HG02623 (cell line): ENCODE measurements around the gene FGGY.

Experiments used
- ATAC-seq: cut with Tn5 transposase; IDR thresholded peaks from one replicate; pipeline ENCODE4 v1.9.1; 2021; ENCODE audit warnings: moderate library complexity; ENCODE audit not compliant: unreplicated experiment

FGGY gene

DNA sequence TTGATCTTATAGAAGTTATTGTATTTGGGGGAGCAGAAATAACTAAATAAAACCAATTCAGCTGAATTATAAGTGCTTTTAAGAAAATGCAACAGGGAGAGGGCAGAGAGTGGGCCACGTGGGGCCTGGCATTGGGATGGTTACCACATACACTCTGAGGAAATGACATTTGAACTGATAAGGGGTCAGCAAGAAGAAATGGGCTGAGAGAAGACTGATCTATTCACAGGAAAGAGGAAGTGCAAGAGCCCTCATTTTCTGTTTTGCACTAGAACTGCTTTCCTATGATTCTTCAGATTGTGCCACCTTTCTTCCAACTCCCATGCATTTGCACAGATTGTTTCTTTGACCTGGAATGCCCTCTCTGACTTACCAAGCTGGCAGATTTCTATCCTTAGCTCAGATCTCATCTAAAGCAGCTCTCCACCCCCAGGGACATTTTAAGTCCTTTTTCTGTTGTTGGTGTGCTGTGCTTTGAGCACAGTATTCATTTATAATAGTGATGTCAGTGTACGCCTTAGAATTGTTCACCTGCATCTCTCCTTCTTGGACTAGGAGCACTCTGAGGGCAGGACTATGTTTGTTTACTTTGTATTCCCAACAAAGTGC, 115.9 kb downstream of the FGGY start:
- ATAC-seq, result no peak

DNA sequence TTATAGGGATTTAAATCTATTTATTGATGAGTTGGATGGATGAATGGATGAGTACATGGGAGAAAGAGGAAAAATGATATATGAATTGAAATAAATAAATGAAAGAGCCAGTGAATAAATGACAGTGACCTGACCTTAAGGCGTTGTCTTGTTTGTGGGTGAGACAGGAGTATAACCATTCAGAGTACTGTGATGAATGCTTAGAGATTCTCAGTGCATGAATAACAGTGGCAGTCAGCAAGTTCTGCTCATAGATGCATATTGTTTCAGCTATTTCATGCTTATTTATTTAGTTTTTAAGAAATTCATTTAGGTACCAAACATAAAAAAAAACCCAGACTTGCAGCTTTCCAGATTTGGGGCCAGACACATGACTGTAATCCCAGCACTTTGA, 116.4 kb downstream of the FGGY start:
- ATAC-seq, result no peak

DNA sequence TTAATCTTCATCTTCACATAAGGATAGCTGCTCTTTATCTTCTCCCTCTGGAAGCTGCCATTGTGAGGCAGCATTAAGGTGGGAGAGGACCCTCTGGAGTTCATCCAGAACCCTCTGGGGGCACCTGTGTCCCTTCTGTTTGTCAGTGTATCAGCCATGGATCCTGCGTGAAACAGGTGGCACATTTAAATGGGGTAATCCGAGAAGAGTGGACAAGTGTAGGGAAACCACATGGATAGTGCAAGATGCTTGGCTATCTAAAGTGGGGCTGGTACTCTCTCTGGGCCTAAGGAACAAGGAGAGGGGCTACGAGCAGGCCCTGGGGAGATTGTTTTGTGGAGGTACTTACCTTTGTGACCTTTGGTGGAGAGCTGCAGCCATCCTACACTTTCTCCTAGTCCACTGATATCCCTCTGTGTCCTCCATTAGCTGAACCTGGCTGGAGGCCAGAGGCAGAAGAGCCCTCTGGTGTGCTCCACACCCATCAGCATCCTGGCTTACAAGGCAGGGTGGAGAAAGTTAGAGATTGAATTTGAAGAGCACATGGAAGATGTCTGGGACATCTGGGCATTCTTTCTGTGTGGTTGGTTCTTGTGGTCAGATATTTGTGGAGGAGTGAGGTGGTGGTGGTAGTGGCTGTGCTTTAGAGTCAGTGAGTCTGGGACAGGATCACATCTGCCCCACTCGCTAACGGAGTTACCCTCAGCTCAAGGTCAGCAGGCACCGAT, 117.7 kb downstream of the FGGY start:
- ATAC-seq, result no peak

DNA sequence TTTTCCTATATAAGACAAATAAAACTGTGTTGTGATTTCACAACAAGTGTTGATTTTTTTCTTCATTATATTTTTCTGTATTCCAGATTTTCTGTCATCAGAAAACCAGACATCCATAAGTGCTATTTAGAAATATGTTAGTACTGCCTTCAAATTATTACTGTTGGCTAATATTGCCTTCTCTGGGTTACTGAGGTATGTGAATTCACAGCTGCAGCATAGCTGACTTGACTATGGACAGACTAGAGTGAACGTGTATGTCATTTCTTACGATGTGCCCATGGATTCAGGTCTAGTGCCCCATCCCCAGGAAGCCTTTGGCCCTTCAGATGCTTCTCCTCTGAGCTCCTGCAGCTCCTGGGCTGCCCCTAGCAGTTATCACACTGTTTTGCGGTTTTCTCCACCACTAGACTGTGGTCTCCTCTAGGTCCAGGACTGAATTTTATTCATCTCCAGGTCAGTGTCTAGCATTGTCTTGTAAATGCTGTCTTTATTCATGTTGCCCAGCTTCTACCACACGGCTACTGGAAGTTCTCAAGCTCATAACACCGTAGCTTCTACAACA, 118.5 kb downstream of the FGGY start:
- ATAC-seq, result no peak

DNA sequence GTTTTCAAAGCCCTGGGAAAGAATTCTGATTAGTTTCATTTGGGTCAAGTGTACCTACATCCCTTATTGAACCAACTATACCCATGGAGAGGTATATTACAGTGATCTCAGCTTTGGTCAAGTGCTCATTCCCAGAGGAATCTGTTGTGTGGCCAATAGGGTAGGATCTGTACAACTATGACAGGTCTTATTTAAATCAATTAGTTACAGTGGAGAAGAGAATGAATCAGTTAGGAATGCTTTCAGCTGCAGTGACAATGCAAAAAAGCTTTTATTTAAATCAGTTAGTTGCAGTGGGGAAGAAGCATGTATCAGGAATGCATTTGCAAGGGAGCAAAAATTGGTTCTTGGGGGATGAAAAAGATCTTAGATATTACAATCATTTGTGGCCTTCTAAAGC, 119.0 kb downstream of the FGGY start:
- ATAC-seq, result no peak

DNA sequence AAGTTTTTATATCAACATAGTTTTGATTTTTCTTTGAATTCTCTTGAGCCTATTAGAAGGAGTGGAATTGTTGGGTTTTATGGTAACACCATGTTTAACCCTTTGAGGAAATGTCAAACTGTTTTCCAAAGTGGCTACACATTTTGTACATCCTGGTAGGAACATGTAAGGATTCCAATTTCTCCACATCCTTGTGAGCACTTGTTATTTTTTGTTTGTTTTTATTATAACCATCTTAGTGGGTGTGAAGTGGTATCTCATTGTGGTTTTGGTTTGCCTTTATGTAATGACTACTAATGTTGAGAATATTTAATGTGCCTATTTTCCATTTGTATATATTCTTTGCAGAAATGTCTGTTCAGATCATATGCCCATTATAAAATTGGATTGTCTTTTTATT, 120.5 kb downstream of the FGGY start:
- no peak for ATAC-seq

DNA sequence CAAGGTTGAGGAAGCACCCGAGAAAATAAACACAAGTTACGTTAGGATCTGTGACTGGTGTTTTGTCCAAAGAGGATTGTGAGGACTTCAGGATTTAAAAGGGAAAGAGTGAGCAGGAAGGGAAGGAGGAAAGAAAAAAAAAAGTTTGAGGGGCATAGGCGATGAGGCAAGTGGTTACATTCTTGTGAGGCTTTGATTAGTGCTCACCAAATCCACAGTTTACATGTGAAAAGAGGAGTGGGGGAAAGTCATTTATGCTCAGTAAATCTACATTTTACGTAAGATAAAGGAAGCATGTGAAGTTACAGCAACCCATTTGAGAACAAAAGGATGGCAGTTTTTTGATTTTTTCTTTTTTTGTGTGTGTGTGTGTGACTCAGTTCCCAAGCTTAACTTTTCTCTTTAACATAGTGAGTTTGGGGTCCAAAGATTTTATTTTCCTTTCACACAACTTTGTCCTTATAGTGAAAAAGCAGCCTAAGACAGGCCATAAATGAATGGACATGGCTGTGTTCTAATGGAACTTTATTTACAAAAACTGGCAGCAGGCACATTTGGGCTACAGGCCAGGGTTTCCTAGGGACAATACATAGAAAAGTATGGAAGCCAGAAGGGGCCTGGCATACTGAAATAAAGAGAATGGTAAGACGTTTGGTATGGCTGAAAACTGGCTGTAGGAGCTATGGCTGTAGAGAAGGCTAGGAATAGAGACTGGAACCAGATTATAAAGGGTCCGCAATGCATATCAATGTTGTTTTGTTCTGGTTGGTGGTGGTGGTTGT, 121.7 kb downstream of the FGGY start:
- ATAC-seq, result no peak

DNA sequence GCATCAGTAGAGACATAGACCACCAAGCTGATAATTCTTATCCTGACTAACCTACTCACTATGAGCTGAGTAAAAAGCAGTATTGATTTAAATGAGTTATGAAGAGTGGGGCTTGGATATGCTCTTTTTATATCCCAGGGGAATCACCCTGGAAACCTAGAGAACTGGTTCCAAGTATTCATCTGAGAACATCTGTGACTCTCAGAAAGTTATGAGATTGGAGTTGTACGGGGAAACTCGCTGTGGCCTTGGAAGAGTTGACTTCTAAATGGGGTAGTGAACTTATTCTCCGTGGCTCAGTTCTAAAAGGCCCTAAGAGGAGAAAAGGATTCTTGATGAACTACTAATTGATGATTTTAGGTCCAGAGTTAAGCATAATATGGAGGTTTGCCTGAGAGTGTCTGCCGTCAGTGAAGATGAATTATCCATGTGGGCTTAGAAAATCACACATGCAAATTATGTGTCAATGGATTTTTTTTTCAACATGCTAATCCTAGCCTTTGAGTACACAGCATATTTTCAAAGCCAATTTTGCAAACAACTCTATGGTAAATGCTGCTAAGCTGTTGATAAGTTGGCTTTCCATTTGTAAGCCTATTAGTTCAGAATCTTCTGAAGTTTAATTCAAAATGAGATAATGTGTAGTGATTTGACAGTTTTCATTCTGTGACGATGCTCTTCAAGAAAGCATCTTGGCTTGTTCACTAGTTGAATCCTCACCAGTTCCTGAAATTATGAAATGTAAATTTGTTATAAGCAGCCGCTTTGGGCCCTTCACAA, 122.7 kb downstream of the FGGY start:
- ATAC-seq, result no peak

DNA sequence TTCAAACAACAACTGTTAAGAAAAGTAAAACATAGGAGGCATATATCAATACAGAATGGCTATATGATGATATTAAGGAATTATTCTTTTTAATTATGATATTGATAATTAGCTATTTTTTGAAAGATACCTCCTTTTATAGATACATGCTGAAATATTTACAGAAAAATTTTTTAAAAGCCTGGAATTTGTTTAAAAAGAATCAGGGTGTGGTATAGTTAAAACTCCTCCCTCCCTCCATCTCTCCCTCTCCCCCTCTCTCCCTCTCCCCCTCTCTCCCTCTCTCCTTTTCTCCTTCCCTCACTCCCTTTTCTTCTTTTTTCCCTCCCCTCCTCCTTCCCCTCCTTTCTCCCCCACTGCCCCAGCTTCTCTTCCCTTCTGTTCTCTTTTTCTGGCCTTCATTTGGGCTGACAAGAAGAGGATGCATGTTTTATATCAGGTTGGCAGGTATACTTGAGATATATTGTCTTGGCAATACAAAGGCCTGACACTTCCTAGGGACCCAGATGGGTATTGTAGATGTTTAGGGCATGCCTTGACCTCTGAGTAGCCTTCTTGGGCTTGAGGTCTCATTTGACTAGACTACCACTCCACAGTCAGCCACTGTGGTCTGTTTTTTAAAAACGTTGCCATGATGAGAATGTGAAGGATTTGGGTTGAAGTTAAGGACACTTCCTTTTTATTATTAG, 124.5 kb downstream of the FGGY start:
- no peak for ATAC-seq

DNA sequence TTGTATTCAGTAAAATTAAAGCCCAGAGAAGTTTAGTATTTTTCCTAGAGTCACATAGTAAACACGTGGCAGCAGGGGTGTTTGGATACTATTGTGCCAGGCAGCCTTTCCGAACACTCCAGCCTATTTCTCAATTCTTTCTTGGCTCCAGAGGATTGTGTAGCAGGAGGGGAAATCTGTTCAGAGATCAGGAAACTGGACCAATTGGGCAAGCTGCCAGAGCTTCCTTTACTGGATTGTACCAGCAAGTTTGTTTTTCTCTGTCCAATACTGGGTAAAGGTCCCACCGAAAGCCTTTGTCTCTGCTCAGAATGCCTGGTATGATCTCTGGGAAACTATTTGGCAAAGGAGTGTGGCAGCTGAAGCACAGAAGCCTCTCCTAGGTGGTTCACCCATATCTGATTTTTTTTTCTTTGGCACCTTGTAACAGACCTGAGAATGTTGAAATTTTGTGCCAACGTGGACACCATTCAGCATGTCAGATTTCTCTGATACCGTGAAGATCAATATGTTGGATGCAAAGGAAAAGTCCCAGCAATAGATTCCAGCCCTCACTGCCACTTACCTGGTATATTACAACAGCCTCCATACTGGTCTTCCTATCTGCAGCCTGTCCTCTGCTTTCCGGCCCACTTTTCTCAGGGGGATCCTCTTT, 126.2 kb downstream of the FGGY start:
- no peak for ATAC-seq

DNA sequence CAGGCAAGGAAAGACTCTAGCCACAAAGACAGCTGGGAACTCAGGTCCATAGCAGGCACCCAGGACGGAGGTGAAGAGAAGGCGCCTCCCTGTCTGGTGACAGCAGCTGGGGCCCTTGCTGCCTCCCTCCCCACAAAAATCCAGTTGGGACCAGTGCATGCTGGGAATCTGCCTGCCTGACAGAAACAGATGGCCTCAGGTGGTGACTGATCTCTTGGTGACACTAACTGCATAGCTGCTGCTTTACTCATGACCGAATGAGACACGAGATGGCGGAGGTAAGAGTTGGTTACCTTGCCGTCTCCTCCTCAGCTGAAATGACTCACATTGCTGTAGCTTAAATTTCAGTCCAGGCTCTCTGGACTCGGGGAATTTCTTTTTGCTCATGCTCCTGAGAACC, 130.3 kb downstream of the FGGY start:
- ATAC-seq, result no peak

DNA sequence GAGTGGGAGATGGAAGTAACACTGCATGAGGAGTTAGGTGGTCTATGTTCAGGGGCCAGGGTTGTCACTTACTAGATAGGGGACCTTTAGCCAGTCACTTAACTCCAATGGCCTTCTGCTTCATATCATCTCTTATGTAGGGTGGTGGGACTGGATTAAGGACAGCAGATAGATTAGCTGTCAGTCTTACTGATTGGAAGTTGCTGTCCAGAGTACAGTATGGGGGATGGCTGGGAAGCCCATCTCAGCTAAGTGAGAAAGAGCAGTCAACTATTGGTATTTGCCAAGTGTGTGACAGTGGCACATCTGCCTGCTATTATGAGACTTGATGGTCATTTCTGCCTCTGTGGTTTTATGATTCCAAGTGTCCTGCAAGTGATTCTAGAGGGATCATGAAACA, 130.9 kb downstream of the FGGY start:
- ATAC-seq, result no peak

DNA sequence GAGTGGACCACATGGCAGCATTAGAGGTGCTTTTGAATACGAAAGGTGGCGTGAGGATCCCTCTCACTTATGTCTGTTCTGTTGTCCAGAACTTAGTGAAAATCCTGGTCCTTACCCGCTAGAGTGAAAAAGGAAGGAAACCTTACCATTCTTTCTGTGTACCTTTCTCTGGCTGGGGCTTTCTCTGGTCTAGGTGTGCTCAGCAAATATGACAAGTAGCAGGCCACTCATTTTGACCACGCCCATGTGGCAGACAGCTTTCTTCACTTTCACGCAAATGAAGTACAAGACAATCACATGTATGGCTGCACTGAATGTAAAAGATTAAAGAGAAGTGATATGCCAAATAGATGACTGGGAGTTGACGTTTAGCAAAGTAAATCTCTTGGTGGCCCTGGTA, 131.9 kb downstream of the FGGY start:
- no peak for ATAC-seq

DNA sequence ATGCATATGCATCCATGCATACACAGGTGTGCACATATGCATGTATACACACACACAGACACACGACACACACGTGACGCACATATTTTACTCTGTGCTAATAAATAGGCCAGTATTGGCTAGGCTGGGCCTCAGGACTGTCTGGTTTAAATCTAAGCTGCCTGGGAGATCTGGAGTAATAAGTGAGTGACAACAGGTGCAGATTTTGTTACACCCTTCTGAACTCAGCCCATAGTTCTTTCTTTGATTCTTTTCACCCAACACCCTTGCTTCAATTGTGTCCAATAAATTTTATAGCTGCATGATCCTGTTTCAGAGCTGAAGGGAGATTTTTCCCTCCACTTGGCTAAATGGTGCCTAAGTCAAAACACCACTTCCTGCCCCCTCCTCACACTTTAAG, 132.8 kb downstream of the FGGY start:
- ATAC-seq, result no peak

DNA sequence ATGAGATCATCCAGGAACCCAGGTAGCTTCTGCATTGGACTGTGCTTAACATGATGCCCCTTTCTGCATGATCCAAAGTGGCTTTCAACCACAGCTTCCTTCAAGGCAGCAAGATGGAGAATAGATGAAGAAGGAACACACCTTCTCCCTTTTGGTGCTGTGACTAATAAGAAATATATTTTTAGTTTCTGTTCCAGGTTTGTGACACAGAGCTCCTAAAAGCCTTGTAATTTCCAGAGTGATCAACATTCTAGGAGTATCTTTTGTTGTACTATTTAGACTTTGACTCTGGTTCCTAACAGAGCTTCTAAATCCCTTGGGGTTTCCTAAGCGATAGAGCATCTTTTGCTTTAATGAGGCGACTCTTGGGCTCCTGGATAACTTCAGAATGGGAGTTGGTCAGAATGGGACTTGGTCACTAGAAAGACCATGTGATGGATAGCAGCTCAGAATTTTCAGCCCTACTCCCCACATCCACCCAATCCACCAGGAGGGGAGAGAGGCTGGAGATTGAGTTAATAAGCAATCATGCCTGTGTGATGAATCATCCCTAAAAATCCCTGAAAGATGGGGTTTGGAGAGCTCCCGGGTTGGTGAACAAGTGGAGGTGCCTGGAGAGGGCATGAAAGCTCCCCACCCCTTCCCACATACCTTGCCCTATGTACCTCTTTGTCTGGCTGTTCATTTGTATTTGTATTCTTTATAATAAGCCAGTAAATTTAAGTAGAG, 134.8 kb downstream of the FGGY start:
- ATAC-seq, result no peak

DNA sequence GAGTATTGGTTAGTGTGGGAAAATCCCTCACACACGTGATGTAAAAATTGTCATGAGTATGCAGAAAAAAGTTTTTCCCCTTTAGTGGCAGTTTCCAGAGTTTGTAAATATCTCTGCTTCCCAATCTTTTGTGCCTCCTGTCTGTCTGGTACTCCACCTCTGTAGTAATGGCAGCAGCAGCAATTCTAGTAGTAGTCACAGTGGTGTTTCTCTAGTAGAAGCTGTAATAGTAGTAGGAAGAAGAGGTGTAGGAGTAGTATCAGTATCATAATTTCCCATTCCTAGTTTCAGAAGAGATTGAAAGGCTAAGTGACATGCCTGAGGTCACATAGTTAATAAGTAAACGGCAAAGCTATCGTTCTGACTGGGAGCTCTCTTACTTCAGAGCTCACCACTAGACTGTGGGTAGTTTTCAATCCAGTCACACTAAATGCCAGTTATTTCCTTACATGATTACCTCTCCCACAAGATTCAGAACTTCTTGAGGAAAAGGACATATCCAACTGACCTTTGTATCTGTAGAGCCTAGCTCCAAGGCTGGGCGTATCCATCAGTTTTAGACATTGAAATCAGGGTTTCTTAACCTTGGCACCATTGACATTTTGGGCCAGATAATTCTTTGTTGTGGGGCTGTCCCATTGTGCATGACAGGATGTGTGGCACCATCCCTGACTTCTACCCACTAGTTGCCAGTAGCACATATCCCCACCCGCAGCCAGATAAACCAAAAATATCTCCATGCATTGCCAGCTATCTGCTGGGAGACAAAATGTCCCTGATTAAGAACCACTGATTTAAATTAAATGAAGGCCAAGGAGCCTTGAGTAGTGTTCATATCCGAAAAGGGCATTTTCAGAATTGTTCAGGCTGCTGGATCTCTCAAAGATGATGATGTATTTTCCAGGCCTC, 135.9 kb downstream of the FGGY start:
- ATAC-seq, result peak; percentile 94

DNA sequence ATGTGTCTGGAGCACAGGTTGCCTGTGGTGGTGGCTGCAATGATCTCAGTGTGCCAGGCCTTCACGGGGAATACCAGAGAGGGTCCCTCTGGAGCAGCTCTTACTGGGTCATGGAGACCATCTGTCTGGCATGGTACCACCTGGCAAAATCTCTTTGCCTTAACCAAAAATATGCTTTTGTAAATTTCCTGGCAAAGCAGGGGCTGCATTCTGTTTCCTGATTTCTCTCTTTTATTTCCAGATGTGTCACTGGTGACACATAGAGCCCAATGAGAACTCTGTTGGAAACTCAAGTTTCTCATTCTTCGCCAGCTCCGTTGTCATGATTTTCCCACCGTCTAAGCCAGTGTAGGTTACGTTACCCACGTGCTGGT, 136.5 kb downstream of the FGGY start:
- ATAC-seq, result no peak

DNA sequence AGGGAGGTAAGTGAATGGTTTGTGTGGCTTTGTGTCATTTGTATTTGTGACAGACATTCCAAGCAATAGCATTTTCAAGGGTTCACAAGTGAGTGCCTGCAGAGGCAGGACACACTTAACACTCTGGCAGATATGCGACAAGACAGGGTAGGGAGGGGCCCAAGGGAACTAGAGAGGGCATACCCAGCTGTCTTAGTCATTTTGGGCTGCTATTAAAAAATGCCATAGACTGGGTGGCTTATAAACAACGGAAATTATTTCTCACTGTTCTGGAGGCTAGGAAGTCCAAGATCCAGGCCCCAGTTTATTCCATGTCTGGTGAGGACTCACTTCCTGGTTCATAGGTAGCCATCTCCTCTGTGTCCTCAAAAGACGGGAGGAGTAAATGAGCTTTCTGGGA, 137.4 kb downstream of the FGGY start:
- no peak for ATAC-seq
